GM19397 (cell line): ENCODE data around the gene SUN2.

Experiments used
- ATAC-seq: cut with Tn5 transposase; IDR thresholded peaks from one replicate; pipeline ENCODE4 v1.9.1; 2021; ENCODE audit warnings: mild to moderate bottlenecking, moderate library complexity; ENCODE audit not compliant: unreplicated experiment

The SUN2 gene

GRCh38 chr22:38700270-38700788 lies 55.5 kb downstream of the SUN2 start:
- ATAC-seq, result no peak

DNA sequence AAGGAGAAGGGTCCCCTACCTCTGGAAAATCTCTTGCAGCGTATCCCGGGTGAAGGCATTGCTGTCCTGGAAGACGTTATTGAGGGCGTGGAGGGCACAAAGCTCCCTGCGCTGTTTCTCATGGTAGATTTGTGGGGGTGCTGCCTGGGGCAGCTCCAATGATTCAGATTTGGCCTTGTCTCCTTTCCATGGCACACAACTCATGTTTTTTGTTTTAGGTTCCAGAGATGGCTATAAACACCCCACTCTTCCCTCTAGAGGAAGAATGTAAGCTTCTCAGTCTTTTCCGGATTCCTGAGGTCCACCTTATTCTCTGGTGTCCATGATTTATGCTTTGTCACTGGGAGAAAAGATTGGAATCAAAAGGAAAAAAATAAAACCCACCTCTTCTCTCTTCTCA lies 56.0 kb downstream of the SUN2 start:
- ATAC-seq, result no peak

DNA sequence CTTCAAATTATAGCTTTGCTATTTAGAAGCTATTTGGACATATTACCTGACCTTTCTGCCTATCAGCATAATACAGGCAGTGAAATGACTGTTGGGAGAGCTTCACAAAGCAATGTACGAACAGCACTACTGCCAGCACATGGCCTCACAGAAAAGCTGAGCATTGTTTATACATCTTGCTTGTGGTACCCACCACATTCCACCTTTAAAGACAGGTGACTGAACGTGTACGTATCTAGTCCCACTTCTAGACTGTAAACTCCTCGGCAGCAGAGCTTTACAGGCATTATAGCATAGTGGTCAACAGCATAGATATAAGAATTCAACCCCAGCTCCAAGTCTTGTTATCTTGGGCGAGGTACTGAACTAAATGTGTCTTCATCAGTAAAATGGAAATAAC lies 56.7 kb downstream of the SUN2 start:
- no peak for ATAC-seq

DNA sequence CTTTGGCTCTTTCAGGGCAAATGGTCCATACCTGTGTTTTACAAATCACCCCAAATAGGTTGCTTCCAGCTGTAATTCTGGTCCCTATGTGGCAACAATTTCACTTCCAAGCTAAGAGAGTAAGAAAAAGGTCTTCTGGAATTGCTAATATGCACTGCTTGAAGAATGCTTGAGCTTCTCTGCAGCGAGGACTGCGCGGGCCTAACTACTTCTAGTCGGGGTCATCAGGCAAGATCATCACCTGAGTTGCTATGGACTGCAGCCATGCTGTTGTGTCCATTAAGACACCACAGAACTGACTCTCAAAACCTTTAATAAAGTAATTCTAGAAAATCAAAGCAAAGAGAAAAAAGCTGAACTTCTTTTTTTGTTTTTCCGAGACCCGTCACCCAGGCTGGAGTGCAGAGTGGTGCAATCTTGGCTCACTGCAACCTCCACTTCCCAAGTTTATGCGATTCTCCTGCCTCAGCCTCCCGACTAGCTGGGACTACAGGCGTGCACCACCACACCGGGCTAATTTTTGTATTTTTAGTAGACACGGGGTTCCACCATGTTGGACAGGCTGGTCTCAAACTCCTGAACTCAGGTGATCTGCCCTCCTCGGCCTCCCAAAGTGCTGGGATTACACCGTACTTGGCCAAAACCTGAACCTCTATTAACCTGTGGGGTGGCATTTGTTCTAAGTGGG lies 57.2 kb downstream of the SUN2 start:
- no peak for ATAC-seq

GRCh38 chr22:38697425-38698089 lies 58.2 kb downstream of the SUN2 start:
- ATAC-seq, result no peak

DNA sequence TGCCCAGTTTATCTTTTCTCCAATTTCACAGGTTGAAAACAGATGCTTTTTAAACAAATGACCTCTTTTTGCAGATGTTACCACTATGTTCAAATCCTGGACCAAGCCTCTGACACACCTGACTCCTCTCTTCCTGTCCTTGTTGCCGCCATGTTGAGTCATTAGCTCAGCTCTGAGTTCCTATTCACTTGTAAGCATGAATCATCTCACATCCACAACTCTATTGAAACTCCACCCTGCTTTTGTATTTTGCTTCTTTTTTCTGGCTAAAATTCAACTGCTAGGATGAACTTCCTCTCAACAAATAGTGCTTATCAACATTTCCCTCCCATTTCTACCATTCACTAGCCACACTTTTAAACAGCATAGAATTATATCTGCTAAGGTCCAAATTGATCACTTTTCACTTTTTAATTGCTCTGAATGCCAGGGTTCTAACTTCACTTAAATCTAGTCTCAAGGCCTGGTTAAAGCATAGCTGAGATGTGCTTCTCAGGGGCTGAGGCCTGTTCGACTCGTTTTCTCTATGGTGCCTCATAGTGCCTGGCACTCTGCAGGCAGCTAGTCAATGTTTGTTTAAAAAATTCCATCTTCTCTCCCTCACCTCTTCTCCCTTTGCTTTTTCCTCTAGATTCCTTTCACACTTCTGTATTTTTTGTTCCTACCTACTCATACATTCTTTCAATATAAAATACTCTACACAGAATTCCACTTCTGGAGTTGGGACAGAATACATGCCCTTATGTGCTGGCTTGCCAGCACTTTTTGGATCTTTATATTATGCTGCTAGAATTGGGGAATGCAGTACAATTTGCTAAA lies 59.0 kb downstream of the SUN2 start:
- ATAC-seq, result no peak

DNA sequence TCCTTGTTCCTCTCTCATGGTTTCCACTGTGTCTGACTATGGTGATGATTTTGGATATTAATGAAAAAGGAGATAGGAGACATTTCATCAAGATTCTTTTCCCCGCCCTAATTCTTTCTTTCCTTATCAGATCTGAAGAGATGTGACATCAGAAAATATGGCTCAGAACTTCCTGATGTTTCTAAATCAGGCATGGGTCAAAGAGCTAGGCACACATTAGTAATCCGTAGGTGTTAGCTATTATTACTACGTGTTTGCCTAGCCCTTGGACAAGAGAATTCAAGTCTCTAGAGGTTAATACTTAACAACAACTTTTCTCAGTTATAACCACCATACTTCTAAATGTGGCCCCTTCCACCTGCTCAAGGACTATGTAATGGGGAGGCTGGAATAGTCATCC lies 60.9 kb downstream of the SUN2 start:
- no peak for ATAC-seq

DNA sequence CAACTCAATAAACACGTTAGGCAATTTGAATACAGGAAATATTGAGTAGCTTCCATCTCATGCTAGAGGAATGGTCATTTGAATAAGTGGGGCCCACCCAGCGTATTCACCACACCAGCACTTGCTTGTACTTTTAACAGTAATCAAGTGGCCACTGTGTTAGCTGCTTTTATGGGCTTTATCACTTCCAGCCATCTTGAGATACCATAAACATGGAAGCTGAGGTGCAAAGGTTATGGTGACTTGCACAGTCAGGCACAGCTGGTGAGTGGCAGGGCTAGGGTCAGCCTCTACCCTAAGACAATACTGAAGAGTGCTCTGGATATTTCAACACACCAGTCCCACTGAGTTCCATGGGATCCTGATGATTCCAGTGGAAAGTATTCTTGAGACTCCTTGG lies 61.7 kb downstream of the SUN2 start:
- no peak for ATAC-seq

GRCh38 chr22:38689651-38690050 lies 66.1 kb downstream of the SUN2 start:
- ATAC-seq, result no peak

GRCh38 chr22:38685761-38686160 lies 70.0 kb downstream of the SUN2 start:
- ATAC-seq, result no peak

GRCh38 chr22:38684895-38685294 lies 70.9 kb downstream of the SUN2 start:
- no peak for ATAC-seq
